Jurkat, Clone E6-1 (cell line): ENCODE results near the gene FRMD6.
"Not testable (repeated sequence)": the region's sequence is repeated elsewhere in the genome, so short reads cannot be mapped to it uniquely, and the experiment has no call there.

Experiments used
- DNase-seq: peaks from one replicate; pipeline ENCODE4 v3.0.0-alpha.2; 2011; ENCODE audit warnings: low read depth, low spot score
- H3K4me3 ChIP-seq: 2 replicates; pipeline ENCODE4 v1.5.1; 2011; ENCODE audit warnings: mild to moderate bottlenecking, low read length, control low read depth, moderate library complexity

FRMD6 gene

GRCh38 chr14:51626788-51627187 lies 24.9 kb upstream of the FRMD6 start:
- H3K4me3 ChIP-seq: no peak overlapping the region
- DNase-seq: no peak

DNA sequence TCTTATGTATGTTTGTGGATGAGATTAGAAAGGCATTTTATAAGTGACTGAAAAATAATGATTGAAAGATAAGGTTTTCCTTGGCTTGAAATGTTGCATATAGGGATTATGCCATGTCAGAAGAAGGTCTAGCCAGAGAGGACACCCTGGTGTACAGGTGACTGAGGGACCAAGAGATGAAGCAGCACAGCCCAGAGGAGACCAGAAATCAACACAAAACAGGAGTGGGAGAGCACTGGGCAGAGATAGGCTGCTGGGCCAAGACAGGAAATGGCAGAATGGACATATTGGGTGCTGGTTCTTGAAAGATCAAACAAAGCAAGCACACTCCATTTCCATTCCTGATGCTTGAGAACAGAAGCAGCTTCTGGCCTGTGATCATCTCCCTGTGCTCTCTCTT lies 24.4 kb upstream of the FRMD6 start:
- no peak overlapping the region for H3K4me3 ChIP-seq
- no peak for DNase-seq

DNA sequence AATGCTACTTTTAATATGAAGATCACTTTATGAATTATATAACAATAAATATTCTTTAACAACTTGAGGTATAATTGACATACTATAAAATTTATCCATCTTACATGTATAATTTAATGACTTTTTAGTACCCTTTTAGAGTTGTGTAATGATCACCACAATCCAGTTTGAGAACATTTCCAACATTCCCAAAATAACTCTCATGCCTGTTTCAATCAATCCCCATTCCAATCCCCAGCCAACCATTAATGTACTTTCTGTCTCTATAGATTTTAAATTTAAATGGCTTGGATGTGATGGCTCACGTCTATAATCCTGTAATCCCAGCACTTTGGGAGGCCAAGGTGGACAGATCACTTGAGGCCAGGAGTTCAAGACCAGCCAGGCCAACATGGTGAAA lies 23.5 kb upstream of the FRMD6 start:
- no peak for DNase-seq

DNA sequence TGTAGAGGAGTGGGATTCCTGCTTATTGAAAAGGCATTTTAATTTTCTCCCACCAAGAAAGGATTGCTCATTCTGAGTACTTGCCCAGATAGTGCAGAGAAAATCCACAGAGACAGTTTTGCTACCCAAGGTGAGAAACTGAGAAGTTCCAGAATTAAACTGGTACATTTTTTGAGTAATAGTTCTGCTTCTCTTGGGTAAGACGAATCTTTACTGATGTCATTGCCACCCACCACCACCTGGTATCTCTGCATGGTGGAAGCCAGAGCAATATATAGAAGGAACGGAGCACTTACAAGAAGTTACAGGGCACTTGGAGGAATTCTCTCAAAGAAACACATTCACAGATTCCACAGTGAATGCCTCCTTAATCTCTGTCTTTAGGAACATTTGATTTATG lies 20.7 kb upstream of the FRMD6 start:
- no peak for DNase-seq
- H3K4me3 ChIP-seq: no peak overlapping the region

More for the DNA sequence above, 23.5 kb upstream of the FRMD6 start:
- H3K4me3 ChIP-seq: no peak overlapping the region

GRCh38 chr14:51633298-51633697 lies 18.4 kb upstream of the FRMD6 start:
- DNase-seq, H3K4me3 ChIP-seq: not testable (repeated sequence)

DNA sequence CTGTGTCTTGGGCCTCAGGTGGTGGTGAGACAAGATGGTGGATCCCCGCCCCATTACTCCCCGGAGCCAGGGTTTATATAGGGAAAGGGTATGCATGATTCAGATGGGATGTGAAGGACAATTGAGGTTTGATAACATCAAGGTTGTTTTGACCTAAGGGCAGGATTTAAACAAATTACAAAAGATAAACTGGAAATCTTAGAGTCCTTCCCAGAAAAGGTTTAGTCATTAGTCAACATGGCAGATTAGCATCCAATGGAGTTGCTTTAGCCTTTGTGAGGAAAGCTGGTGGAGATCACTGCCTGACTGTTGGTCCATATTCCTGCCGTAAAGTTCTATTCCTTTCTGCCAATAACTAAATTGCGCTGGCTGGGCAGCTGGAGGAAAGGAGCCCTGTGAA lies 15.6 kb upstream of the FRMD6 start:
- no peak for DNase-seq
- H3K4me3 ChIP-seq: no peak overlapping the region

DNA sequence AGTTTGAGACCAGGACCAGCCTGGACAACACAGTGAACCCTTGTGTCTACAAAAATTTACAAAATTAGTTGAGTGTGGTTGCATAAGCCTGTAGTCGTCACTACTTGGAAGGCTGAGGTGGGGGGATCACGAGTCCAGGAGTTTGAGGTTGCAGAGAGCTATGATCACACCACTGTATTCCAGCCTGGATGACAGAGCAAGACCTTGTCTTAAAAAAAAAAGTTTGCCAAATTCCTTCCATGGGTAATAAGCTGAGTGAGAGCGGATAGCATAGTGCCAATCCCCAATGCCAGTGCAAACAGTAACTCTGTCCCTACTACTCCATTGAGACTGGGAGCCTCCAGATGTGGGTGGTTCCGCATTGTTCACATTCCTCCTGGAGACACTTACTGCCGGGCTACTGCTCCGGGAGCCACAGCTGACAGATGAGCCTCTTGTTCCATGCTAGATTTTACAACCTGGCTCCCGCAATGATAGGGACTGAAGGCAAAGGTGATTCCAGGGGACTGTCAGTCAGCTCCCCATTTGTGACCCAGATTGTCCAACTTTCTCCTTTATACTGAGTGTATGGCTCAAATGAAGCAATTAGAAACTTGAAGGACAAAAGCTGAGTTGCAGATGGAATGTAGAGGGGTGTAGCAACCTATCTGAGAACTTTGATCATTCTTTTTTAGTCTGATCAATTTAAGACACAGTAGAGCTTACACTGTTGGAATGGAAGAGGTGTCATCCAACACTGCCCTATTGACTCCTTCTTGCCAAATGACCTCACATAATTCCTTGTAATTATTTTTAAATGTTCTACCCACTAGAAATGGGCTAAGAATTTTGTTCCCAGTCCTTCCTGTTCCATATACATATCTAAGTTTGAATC lies 13.4 kb upstream of the FRMD6 start:
- no peak overlapping the region for H3K4me3 ChIP-seq
- no peak for DNase-seq

GRCh38 chr14:51639668-51640316 lies 11.9 kb upstream of the FRMD6 start:
- no peak overlapping the region for H3K4me3 ChIP-seq
- no peak for DNase-seq

- H3K4me3 ChIP-seq: no peak overlapping the region
- DNase-seq: no peak
Observed at GRCh38 chr14:51643140-51643539, 8.6 kb upstream of the FRMD6 start.

DNA sequence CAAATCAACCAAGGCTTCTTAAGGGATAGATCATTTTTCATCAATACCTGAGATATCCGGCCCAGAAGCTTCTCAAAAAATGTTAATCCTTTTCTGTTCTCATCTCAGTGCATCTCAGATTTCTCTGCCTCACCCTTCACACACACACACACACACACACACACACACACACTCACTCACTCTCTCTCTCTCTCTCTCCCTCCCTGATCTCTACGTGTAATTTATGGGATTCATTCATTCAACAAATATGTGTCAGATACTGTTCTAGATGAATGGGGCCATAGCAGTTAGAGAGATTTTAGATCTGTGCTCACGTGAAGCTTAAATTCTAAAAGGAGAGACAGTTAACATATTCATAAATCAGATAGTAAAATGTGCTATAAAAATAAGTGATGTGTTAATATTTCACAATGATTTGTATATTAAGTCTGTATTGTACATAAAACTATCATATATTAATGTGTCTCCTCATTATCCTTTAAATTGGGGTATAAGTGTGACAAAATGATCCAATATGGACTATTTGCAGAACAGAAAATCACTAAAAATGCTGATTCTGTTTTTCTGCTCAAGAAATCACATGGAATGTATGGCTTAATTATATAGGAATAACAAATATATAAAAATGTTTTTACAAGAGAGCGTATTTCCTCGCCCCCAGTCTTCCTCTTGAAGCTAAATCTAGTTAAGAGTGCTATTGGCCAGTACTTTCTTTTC lies 7.3 kb upstream of the FRMD6 start:
- H3K4me3 ChIP-seq: no peak overlapping the region

DNA sequence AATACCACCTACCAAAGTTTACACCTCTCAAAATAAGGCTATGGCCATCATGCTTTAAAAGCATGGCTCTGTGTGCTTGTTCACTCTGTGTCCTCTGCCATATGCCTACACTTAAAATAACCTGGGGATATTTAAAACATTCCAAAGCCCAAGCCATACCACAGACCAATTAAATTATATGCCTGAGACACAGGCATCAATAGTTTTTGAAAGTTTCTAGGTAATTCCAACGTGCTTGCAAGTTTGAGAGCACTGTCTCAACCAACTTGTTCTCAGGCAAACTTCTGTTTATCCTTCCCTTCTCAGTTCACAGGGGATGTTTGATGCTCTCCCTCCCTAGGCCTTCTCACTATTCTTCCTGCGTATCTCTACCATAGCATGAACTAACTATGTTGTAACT lies 3.4 kb upstream of the FRMD6 start:
- H3K4me3 ChIP-seq: no peak overlapping the region
- no peak for DNase-seq

More for the DNA sequence above, 7.3 kb upstream of the FRMD6 start:
- DNase-seq: no peak

GRCh38 chr14:51650716-51651387 lies 858 bp upstream of the FRMD6 start:
- no peak for DNase-seq
- H3K4me3 ChIP-seq: peak overlapping the region; percentile 77

GRCh38 chr14:51652168-51653078 lies 713 bp downstream of the FRMD6 start:
- DNase-seq: peak; percentile 15
- H3K4me3 ChIP-seq: peak overlapping the region; percentile 67

- DNase-seq: peak; percentile 69
- H3K4me3 ChIP-seq: peak overlapping the region; percentile 67
Observed at GRCh38 chr14:51653079-51653774, 1.5 kb downstream of the FRMD6 start.

DNA sequence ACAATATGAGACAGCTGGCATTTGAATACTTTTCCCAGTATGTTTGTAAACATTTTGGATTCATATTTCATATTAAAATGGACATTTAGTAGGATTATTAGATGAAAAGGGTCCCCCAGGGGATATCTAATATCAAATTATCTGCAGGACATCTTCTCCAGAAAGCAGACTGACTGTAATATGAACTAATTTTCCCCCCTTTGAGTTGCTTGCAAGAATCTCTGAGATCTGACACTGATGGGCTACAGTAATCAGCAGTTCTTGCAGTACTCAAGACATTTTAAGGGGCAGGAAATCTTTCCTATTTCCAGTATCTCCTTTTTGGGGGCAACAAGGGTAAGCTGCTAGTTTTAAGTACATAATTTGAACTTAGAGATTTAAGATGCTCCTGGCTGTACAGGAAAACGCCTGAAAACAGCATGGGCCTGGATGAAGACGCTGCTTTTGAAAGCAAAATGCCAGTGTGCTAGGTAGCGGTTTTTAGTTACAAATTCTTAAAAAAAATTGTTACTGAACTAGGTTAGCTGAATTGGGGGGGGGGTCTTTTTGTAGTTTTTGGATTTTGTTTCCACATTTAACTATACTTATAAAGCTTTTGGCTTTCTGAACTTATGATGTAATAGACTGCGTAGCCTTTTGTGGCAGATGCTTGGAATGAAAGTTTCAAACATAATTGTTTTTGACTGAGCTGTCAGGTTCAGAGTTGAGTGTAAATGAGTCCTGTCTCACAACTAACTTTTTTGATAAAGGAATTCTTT lies 2.2 kb downstream of the FRMD6 start:
- DNase-seq: peak; percentile 22
- no peak overlapping the region for H3K4me3 ChIP-seq

DNA sequence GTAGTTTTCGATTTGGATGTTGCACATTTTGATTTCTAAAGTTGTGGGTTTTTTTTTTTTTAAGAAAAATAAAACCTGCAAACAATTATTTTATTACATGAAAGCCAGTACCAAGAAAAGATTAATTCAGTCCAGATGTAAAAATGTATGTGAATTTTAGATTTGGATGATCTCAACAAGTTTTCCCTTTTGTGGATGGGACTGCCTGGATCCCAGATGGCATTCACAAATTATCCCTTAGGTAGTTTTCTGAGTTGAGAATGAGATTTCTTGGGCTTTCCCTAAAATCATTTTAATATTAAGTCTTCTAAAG lies 2.8 kb downstream of the FRMD6 start:
- no peak overlapping the region for H3K4me3 ChIP-seq
- DNase-seq: no peak

DNA sequence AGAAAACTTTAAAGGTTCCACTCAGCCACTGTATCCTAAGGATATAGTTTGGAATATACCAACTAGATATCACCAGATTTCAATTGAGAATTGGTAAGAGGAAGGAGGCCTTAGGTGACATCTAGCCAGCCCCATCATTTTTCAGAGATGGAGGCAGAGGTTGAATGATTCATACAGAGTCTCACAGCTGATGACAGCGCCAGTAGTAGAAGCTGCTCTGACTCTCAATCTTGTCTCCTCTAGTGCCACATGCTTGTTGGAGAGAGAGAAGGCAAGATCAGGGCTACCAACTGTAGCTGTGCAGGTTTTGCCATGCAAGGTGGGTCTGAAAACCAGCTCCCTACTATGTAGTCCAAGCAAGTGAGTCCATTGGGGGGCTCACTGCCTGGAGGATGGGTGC lies 6.1 kb downstream of the FRMD6 start:
- no peak for DNase-seq
- H3K4me3 ChIP-seq: no peak overlapping the region
